ENCODE results near the gene CCDC80. TPM values are rescaled to one million over a fixed set of nuclear protein-coding genes. Genes with fewer than 3 reads are reported as not detected.
A peak's percentile ranks its signal among the peaks of the same experiment; 100 is the strongest.

Gene CCDC80
- total and polyA plus RNA-seq, 3 experiments from 2014 or later: 0.02 TPM; not detected in 2

- POLR2A ChIA-PET: no interaction called here
- H3K9me3 Mint-ChIP-seq: peaks cover 0 to 2% (median 0%) of the 10 kb centered on the region in 5 donors
- Histone ChIP-seq H3K36me3 (ENCODE audit: insufficient read depth, low read length) (no peaks in the 10 kb centered on the region), H3K4me1 (ENCODE audit: insufficient read depth, low read length) (no peaks in the 10 kb centered on the region), H3K27me3 (ENCODE audit: insufficient read depth, low read length, poor library complexity, severe bottlenecking) (no peaks in the 10 kb centered on the region), H3K4me3 (ENCODE audit: low read length) (no peak overlapping the region), H3K27ac (ENCODE audit: low read depth, low read length) (no peak overlapping the region), H3K9me3 (ENCODE audit: low read length) (no peaks in the 10 kb centered on the region)
- H3K27me3 Mint-ChIP-seq: peaks cover 0 to 7% of the 10 kb centered on the region in 2 donors
- H3K4me1 Mint-ChIP-seq: peaks cover 14 to 19% (median 17%) of the 10 kb centered on the region in 3 donors
- H3K4me3 Mint-ChIP-seq: no peak overlapping the region
- CTCF ChIA-PET: no interaction called here
- H3K27ac Mint-ChIP-seq: no peak overlapping the region
- H3K36me3 Mint-ChIP-seq: peaks cover 0 to 10% (median 0%) of the 10 kb centered on the region in 3 donors
- DNase-seq: no peak
Observed at GRCh38 chr3:112685956-112686799, 45.2 kb upstream of the CCDC80 start.

- ChIA-PET POLR2A (no interaction called here), CTCF (no interaction called here)
- peaks cover 0 to 10% (median 0%) of the 10 kb centered on the region in 3 donors for H3K36me3 Mint-ChIP-seq
- no peaks in the 10 kb centered on the region for H3K4me1 ChIP-seq (ENCODE audit: insufficient read depth, low read length)
- H3K27ac Mint-ChIP-seq: no peak overlapping the region
- H3K4me1 Mint-ChIP-seq: peaks cover 14 to 19% (median 17%) of the 10 kb centered on the region in 3 donors
- no peaks in the 10 kb centered on the region for H3K36me3 ChIP-seq (ENCODE audit: insufficient read depth, low read length)
- no peak for DNase-seq
- H3K4me3 Mint-ChIP-seq: no peak overlapping the region
- peaks cover 0 to 7% of the 10 kb centered on the region in 2 donors for H3K27me3 Mint-ChIP-seq
- no peak overlapping the region for H3K27ac ChIP-seq (ENCODE audit: low read depth, low read length)
- H3K9me3 Mint-ChIP-seq: peaks cover 0 to 2% (median 0%) of the 10 kb centered on the region in 5 donors
- H3K4me3 ChIP-seq (ENCODE audit: low read length): no peak overlapping the region
- no peaks in the 10 kb centered on the region for H3K27me3 ChIP-seq (ENCODE audit: insufficient read depth, low read length, poor library complexity, severe bottlenecking)
- H3K9me3 ChIP-seq (ENCODE audit: low read length): no peaks in the 10 kb centered on the region
Observed at GRCh38 chr3:112685420-112685819, 44.5 kb upstream of the CCDC80 start.

- CTCF ChIA-PET: interaction anchor here (1.9 kb wide), 1 partner anchor 52 kb away, joined by 7 read pairs; no protein-coding TSS in a partner anchor
- Histone ChIP-seq H3K4me3 (ENCODE audit: low read length) (no peak overlapping the region), H3K36me3 (ENCODE audit: insufficient read depth, low read length) (no peaks in the 10 kb centered on the region), H3K27ac (ENCODE audit: low read depth, low read length) (no peak overlapping the region), H3K27me3 (ENCODE audit: insufficient read depth, low read length, poor library complexity, severe bottlenecking) (no peaks in the 10 kb centered on the region), H3K4me1 (ENCODE audit: insufficient read depth, low read length) (peaks cover 2% of the 10 kb centered on the region), H3K9me3 (ENCODE audit: low read length) (no peaks in the 10 kb centered on the region)
- no peak overlapping the region for H3K27ac Mint-ChIP-seq
- DNase-seq: no peak
- no peak overlapping the region for H3K4me3 Mint-ChIP-seq
- POLR2A ChIA-PET: no interaction called here
- H3K9me3 Mint-ChIP-seq: peaks cover 0 to 2% (median 0%) of the 10 kb centered on the region in 5 donors
- H3K36me3 Mint-ChIP-seq: peaks cover 0 to 10% (median 0%) of the 10 kb centered on the region in 3 donors
- H3K27me3 Mint-ChIP-seq: peaks cover 0 to 7% of the 10 kb centered on the region in 2 donors
- H3K4me1 Mint-ChIP-seq: peaks cover 2 to 12% (median 11%) of the 10 kb centered on the region in 3 donors
Observed at GRCh38 chr3:112682361-112682760, 41.4 kb upstream of the CCDC80 start.

- CTCF ChIA-PET: interaction anchor here (1.9 kb wide), 1 partner anchor 53 kb away, joined by 7 read pairs; no protein-coding TSS in a partner anchor
Observed at GRCh38 chr3:112681822-112682325, 40.9 kb upstream of the CCDC80 start.

GRCh38 chr3:112676659-112677234 is 35.8 kb upstream of the CCDC80 start:
- ChIA-PET CTCF (interaction anchor here (0.9 to 2.3 kb wide), 4 partner anchors 13 to 115 kb away, joined by 3 to 12 read pairs (median 7); partner anchors contain the start of genes ATG3 and SLC35A5), POLR2A (interaction anchor here (0.9 kb wide), 1 partner anchor 58 kb away, joined by 3 read pairs; no protein-coding TSS in a partner anchor)
- Histone ChIP-seq H3K36me3 (ENCODE audit: insufficient read depth, low read length) (no peaks in the 10 kb centered on the region), H3K27me3 (ENCODE audit: insufficient read depth, low read length, poor library complexity, severe bottlenecking) (no peaks in the 10 kb centered on the region), H3K9me3 (ENCODE audit: low read length) (no peaks in the 10 kb centered on the region), H3K27ac (ENCODE audit: low read depth, low read length) (no peak overlapping the region), H3K4me3 (ENCODE audit: low read length) (no peak overlapping the region), H3K4me1 (ENCODE audit: insufficient read depth, low read length) (peaks cover 44% of the 10 kb centered on the region)
- Mint-ChIP-seq H3K9me3 (no peaks in the 10 kb centered on the region), H3K36me3 (peaks cover 0 to 2% (median 0%) of the 10 kb centered on the region in 3 donors), H3K4me3 (peak overlapping the region; percentile 1 to 66 (median 51)), H3K4me1 (peaks cover 52 to 68% (median 64%) of the 10 kb centered on the region in 3 donors), H3K27ac (peak overlapping the region; percentile 11 to 87 (median 75)), H3K27me3 (peaks cover 0 to 1% of the 10 kb centered on the region in 2 donors)
- peak in 4 of 5 donors; percentile 24 to 90 (median 54) for DNase-seq

More at GRCh38 chr3:112681822-112682325, 40.9 kb upstream of the CCDC80 start:
- Mint-ChIP-seq H3K36me3 (peaks cover 0 to 10% (median 0%) of the 10 kb centered on the region in 3 donors), H3K27ac (no peak overlapping the region), H3K27me3 (peaks cover 0 to 7% of the 10 kb centered on the region in 2 donors), H3K9me3 (peaks cover 0 to 2% (median 0%) of the 10 kb centered on the region in 5 donors), H3K4me3 (no peak overlapping the region), H3K4me1 (peaks cover 6 to 17% (median 15%) of the 10 kb centered on the region in 3 donors)
- DNase-seq: no peak
- no peak overlapping the region for H3K4me3 ChIP-seq (ENCODE audit: low read length)
- H3K27ac ChIP-seq (ENCODE audit: low read depth, low read length): no peak overlapping the region
- no peaks in the 10 kb centered on the region for H3K36me3 ChIP-seq (ENCODE audit: insufficient read depth, low read length)
- no peaks in the 10 kb centered on the region for H3K9me3 ChIP-seq (ENCODE audit: low read length)
- POLR2A ChIA-PET: no interaction called here
- H3K27me3 ChIP-seq (ENCODE audit: insufficient read depth, low read length, poor library complexity, severe bottlenecking): no peaks in the 10 kb centered on the region
- H3K4me1 ChIP-seq (ENCODE audit: insufficient read depth, low read length): peaks cover 7% of the 10 kb centered on the region

- Mint-ChIP-seq H3K27me3 (peaks cover 0 to 1% of the 10 kb centered on the region in 2 donors), H3K4me3 (peak overlapping the region in 6 of 7 donors; percentile 1 to 66 (median 49)), H3K36me3 (peaks cover 0 to 2% (median 0%) of the 10 kb centered on the region in 3 donors), H3K27ac (peak overlapping the region in 7 of 8 donors; percentile 24 to 86 (median 67)), H3K9me3 (no peaks in the 10 kb centered on the region), H3K4me1 (peaks cover 59 to 75% (median 71%) of the 10 kb centered on the region in 3 donors)
- ChIA-PET POLR2A (interaction anchor here (0.9 kb wide), 1 partner anchor 59 kb away, joined by 3 read pairs; no protein-coding TSS in a partner anchor), CTCF (interaction anchor here (1.0 to 2.8 kb wide), 4 partner anchors 14 to 59 kb away, joined by 3 to 12 read pairs (median 9); no protein-coding TSS in a partner anchor)
- no peaks in the 10 kb centered on the region for H3K36me3 ChIP-seq (ENCODE audit: insufficient read depth, low read length)
- H3K9me3 ChIP-seq (ENCODE audit: low read length): no peaks in the 10 kb centered on the region
- H3K4me3 ChIP-seq (ENCODE audit: low read length): no peak overlapping the region
- H3K27ac ChIP-seq (ENCODE audit: low read depth, low read length): no peak overlapping the region
- H3K27me3 ChIP-seq (ENCODE audit: insufficient read depth, low read length, poor library complexity, severe bottlenecking): no peaks in the 10 kb centered on the region
- no peak for DNase-seq
- peaks cover 51% of the 10 kb centered on the region for H3K4me1 ChIP-seq (ENCODE audit: insufficient read depth, low read length)
Observed at GRCh38 chr3:112675943-112676535, 35.1 kb upstream of the CCDC80 start.

GRCh38 chr3:112675349-112675748 is 34.4 kb upstream of the CCDC80 start:
- ChIA-PET POLR2A (no interaction called here), CTCF (interaction anchor here (2.8 kb wide), 1 partner anchor 59 kb away, joined by 7 read pairs; no protein-coding TSS in a partner anchor)
- no peaks in the 10 kb centered on the region for H3K36me3 ChIP-seq (ENCODE audit: insufficient read depth, low read length)
- H3K4me3 ChIP-seq (ENCODE audit: low read length): no peak overlapping the region
- peaks cover 57% of the 10 kb centered on the region for H3K4me1 ChIP-seq (ENCODE audit: insufficient read depth, low read length)
- H3K4me3 Mint-ChIP-seq: peak overlapping the region in 2 of 7 donors; percentile 2 to 4
- H3K9me3 Mint-ChIP-seq: no peaks in the 10 kb centered on the region
- peaks cover 0 to 2% (median 0%) of the 10 kb centered on the region in 3 donors for H3K36me3 Mint-ChIP-seq
- peaks cover 0 to 1% of the 10 kb centered on the region in 2 donors for H3K27me3 Mint-ChIP-seq
- no peak overlapping the region for H3K27ac ChIP-seq (ENCODE audit: low read depth, low read length)
- H3K27me3 ChIP-seq (ENCODE audit: insufficient read depth, low read length, poor library complexity, severe bottlenecking): no peaks in the 10 kb centered on the region
- no peak for DNase-seq
- H3K4me1 Mint-ChIP-seq: peaks cover 64 to 82% (median 77%) of the 10 kb centered on the region in 3 donors
- H3K9me3 ChIP-seq (ENCODE audit: low read length): no peaks in the 10 kb centered on the region
- H3K27ac Mint-ChIP-seq: peak overlapping the region in 4 of 8 donors; percentile 9 to 76 (median 38)
